ENCODE data around the gene RPL10L.

Gene RPL10L

DNA sequence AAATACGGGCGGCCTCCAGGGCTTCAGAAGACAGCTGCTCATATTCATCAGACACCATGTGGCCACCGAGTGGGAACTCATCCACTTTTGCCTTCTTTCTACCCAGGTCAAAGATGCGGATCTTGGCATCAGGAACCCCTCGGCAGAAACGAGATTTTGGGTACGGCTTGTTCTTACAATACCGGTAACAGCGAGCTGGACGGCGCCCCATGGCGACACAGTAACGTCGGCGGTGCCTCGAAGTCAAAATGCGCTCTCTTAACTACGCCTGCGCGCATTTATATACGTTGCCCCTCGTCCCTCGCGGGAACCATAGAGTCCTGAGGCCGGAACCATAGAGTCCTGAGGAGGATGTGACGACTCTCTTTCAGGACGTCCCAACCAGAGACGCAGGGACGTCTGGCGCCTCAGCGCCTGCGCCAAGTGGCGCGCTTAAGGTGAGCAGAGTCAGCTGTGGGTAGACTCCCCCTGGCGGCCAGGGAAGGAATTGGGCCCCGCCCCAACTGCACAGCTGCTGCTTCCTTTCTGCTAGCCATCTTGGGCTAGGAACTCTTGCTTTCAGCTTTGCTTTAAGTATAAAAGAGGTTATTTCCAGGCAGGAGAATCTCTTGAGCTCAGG lies at the start of gene RPL10L:
TSS of gene RPL10L (minus strand) at position 256 of the 619 bp plus-strand sequence. CDS start at position 211, 45 bp downstream.
- H3K4me3 ChIP-seq (replicated peaks in 1 of 2; ENCODE audit: low read depth in 2 of 2, low read length in 2 of 2): no peak within 1 kb of the TSS
- TF ChIP-seq, protein P1, sequence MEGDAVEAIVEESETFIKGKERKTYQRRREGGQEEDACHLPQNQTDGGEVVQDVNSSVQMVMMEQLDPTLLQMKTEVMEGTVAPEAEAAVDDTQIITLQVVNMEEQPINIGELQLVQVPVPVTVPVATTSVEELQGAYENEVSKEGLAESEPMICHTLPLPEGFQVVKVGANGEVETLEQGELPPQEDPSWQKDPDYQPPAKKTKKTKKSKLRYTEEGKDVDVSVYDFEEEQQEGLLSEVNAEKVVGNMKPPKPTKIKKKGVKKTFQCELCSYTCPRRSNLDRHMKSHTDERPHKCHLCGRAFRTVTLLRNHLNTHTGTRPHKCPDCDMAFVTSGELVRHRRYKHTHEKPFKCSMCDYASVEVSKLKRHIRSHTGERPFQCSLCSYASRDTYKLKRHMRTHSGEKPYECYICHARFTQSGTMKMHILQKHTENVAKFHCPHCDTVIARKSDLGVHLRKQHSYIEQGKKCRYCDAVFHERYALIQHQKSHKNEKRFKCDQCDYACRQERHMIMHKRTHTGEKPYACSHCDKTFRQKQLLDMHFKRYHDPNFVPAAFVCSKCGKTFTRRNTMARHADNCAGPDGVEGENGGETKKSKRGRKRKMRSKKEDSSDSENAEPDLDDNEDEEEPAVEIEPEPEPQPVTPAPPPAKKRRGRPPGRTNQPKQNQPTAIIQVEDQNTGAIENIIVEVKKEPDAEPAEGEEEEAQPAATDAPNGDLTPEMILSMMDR (IDR thresholded peaks at IDR 0.05; ENCODE audit: low read depth, low read length): peak; percentile 10
- no peak for DNase-seq (ENCODE audit: low read depth in 2 of 2)

DNA sequence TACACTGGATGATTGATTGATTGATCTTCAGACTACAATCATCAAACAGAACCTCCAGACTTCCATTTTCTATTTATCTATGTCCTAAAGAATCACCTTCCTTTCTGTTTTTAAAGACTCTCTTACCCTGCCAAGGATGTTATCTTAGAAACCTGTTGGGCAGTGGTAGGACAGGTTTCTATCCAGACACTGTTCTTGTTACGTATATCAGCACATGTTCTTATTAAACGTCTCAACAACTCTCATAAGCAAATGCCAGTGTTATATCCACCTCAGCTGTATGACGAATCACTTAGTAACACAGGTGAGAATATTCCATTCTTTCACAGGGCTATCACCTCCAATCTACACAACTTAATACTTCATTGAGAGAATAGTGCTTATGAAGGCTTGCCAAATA lies 40.2 kb upstream of the RPL10L start:
- TF ChIP-seq, protein P1 (IDR thresholded peaks at IDR 0.05; ENCODE audit: low read depth, low read length): no peak
- no peak overlapping the region for H3K4me3 ChIP-seq (replicated peaks in 1 of 2; ENCODE audit: low read depth in 2 of 2, low read length in 2 of 2)
- DNase-seq (ENCODE audit: low read depth in 2 of 2): no peak

DNA sequence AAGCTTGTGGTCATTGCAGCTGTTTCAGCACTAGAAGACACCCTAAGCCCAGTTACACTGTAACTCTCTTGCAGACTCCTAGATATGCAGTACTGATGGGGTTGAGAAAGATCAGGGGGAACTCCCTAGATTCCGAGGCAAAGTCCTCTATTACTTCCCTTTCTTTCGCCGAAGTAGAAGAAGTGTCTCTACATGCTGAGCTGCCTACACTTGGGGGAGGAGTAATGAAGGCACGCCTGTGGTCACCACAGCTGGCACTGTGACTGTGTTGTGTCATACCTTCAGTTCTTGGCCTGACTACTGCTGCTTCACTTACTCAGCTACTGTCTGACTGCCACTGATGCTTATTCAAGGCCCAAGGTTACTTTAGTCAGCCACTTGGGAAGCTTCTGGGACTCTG lies 35.1 kb upstream of the RPL10L start:
- TF ChIP-seq, protein P1 (IDR thresholded peaks at IDR 0.05; ENCODE audit: low read depth, low read length): no peak
- no peak for DNase-seq (ENCODE audit: low read depth in 2 of 2)
- no peak overlapping the region for H3K4me3 ChIP-seq (replicated peaks in 1 of 2; ENCODE audit: low read depth in 2 of 2, low read length in 2 of 2)

DNA sequence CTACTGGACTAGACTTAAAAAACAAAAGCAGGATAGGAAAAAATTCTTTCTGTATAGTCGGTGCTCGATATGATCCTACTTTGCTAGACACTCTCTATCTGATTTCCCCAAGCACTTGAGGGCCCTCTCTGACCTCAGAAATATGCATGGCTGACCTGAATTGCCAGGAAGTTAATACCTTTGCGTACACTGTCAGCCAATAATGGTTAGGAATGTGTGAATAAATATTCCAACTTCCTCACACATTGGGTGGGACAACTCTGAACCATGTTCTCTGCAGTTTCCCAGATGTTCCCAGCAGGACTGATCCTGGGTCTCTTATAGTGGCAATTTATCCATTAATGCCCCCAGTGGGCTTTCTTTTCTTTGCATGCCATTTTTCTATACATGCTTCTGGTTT lies 20.5 kb upstream of the RPL10L start:
- DNase-seq (ENCODE audit: low read depth in 2 of 2): no peak
- TF ChIP-seq, protein P1 (IDR thresholded peaks at IDR 0.05; ENCODE audit: low read depth, low read length): no peak

DNA sequence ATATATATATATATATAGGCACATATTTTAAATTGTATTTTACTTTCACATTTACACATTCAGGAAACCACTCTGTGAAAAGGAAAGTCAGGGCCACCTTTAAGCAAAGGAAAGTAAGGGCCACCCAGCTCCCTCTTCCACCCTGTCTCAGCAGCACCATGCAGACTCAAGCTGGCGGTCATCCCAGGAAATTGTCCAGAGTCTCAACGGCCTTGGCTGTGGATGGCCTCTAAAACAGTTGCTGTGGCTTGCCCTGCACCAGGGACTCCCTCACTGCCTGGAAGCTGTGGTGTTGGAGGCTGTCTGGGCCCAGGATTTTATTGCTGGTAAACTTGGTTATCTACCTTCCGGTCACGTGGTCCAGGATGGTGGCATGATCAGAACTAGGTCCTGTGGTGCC lies 11.8 kb upstream of the RPL10L start:
- no peak overlapping the region for H3K4me3 ChIP-seq (replicated peaks in 1 of 2; ENCODE audit: low read depth in 2 of 2, low read length in 2 of 2)
- no peak for DNase-seq (ENCODE audit: low read depth in 2 of 2)
- TF ChIP-seq, protein P1 (IDR thresholded peaks at IDR 0.05; ENCODE audit: low read depth, low read length): no peak

More for the DNA sequence above, 20.5 kb upstream of the RPL10L start:
- H3K4me3 ChIP-seq (replicated peaks in 1 of 2; ENCODE audit: low read depth in 2 of 2, low read length in 2 of 2): no peak overlapping the region

DNA sequence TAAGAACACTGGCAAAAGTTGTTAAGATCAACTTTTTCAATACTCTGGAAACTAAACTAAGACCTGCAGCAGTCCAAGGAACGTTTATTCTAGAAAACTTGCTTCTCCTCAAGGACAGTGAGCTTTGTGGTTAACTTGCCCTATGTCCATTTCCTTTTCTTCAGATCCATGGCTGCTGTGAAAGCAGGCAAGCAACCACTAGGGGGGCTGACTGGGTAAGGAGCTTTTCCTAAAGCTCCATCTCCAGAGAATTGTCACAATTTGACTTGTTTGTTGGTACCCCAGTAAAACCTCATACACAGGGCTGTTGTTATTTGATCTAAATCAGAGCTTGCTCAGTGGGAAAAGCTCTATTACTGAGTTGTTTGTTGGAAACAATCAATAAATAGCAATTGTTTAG lies 10.1 kb upstream of the RPL10L start:
- TF ChIP-seq, protein P1 (IDR thresholded peaks at IDR 0.05; ENCODE audit: low read depth, low read length): no peak
- H3K4me3 ChIP-seq (replicated peaks in 1 of 2; ENCODE audit: low read depth in 2 of 2, low read length in 2 of 2): no peak overlapping the region
- DNase-seq (ENCODE audit: low read depth in 2 of 2): no peak
